Testis (tissue), 3 donors: Measurements from ENCODE around the gene UBE2E2. TPM values are rescaled to one million over a fixed set of nuclear protein-coding genes. Genes with fewer than 3 reads are reported as not detected.

ENCODE experiments used
- DNase-seq: peaks from one replicate; pipeline ENCODE4 v3.0.0-alpha.2; 2019
- H3K27ac ChIP-seq, 2 donors: fragments of 200-600 bp; sonication (generic); one replicate each; pipeline ENCODE4 v1.5.1; 2019
- H3K27me3 ChIP-seq: fragments of 200-600 bp; sonication (generic); one replicate; pipeline ENCODE4 v1.5.1; 2019
- H3K36me3 ChIP-seq: fragments of 200-600 bp; sonication (generic); one replicate; pipeline ENCODE4 v1.5.1; 2017; ENCODE audit warnings: low read depth; ENCODE audit errors: missing control alignments
- H3K4me1 ChIP-seq: fragments of 200-600 bp; sonication (generic); one replicate; pipeline ENCODE4 v1.5.1; 2019
- H3K4me3 ChIP-seq, 2 donors: fragments of 200-600 bp; sonication (generic); one replicate each; pipeline ENCODE4 v1.5.1; 2017 to 2019
- H3K9me3 ChIP-seq: fragments of 200-600 bp; sonication (generic); one replicate; pipeline ENCODE4 v1.5.1; 2017
- CTCF ChIP-seq, 3 experiments: fragments of 450-650 bp in 2 of 3; fragments of 200-600 bp in 1 of 3; sonication (generic) in 1 of 3; IDR thresholded peaks; one replicate each; pipeline ENCODE4 v1.5.1; 2016 to 2019; ENCODE audit warnings: antibody characterized with exemption in 3 of 3, mild to moderate bottlenecking in 2 of 3, moderate library complexity in 1 of 3
- POLR2A ChIP-seq: fragments of 450-650 bp; IDR thresholded peaks from one replicate; pipeline ENCODE4 v1.6.1; 2017; ENCODE audit warnings: antibody characterized with exemption, mild to moderate bottlenecking, moderate library complexity
- WGBS, 2 donors: methylation state at CpG; one replicate each; pipeline ENCODE4 v1.1.5; 2018; 5-methylcytosine and 5-hydroxymethylcytosine counted together
- intact Hi-C: fragments of 100-400 bp; cut with DNase I; formaldehyde crosslinking; loops from one replicate; pipeline ENCODE4 v1.15.1; 2023; ENCODE audit warnings: low total_unique reads
- polyA plus RNA-seq: library from polyadenylated mRNA; stranded (reverse); fragments of 350-450 nt; fragmentation: Illumina TruSeq; extraction: RNeasy Lipid Tissue Mini Kit (QIAGEN cat#74804); gene quantifications from one replicate; pipeline ENCODE4 v1.2.3, GENCODE V29; 2014; ENCODE audit warnings: low read depth, low replicate concordance; ENCODE audit not compliant: insufficient read depth
- total RNA-seq, 2 donors: library from RNA; depleted of rRNA; stranded (reverse); fragments of >200 nt; gene quantifications; one replicate each; pipeline ENCODE4 v1.2.3, GENCODE V29; 2016

UBE2E2 gene
- total and polyA plus RNA-seq, 3 donors from 2014 or later, result 45.5 to 94.2 (median 48.7) TPM

GRCh38 chr3:23166276-23166675, 36.9 kb upstream of the UBE2E2 start:
- WGBS, 2 donors, result 75 to 77% methylated on average over 3 of the region's 3 CpGs
- Histone ChIP-seq H3K27ac (no peak overlapping the region), H3K4me1 (no peaks in the 10 kb centered on the region), H3K36me3 (no peaks in the 10 kb centered on the region), H3K27me3 (no peaks in the 10 kb centered on the region), H3K9me3 (no peaks in the 10 kb centered on the region), H3K4me3 (no peak overlapping the region)
- DNase-seq, result no peak
- intact Hi-C loops, result no loop called here
- TF ChIP-seq CTCF (IDR thresholded peaks at IDR 0.05) (no peak), POLR2A (no peak)

- no peak for DNase-seq
- 88 to 89% methylated on average over 1 of the region's 1 CpG for WGBS, 2 donors
- Histone ChIP-seq H3K27me3 (no peaks in the 10 kb centered on the region), H3K27ac (no peak overlapping the region), H3K4me1 (no peaks in the 10 kb centered on the region), H3K4me3 (no peak overlapping the region), H3K36me3 (no peaks in the 10 kb centered on the region), H3K9me3 (no peaks in the 10 kb centered on the region)
- intact Hi-C loops, result no loop called here
- no peak for TF ChIP-seq CTCF (IDR thresholded peaks at IDR 0.05)
- TF ChIP-seq POLR2A, result no peak
Measured at GRCh38 chr3:23166845-23167244, 36.3 kb upstream of the UBE2E2 start.

GRCh38 chr3:23169551-23169950, 33.6 kb upstream of the UBE2E2 start:
- Histone ChIP-seq H3K4me3 (no peak overlapping the region), H3K27ac (no peak overlapping the region), H3K27me3 (no peaks in the 10 kb centered on the region), H3K4me1 (no peaks in the 10 kb centered on the region), H3K36me3 (no peaks in the 10 kb centered on the region), H3K9me3 (no peaks in the 10 kb centered on the region)
- intact Hi-C loops, result no loop called here
- WGBS, 2 donors, result 85 to 86% methylated on average over 5 of the region's 5 CpGs
- DNase-seq, result no peak
- TF ChIP-seq POLR2A (no peak), CTCF (IDR thresholded peaks at IDR 0.05) (no peak)

- TF ChIP-seq CTCF (IDR thresholded peaks at IDR 0.05) (no peak), POLR2A (no peak)
- Histone ChIP-seq H3K27ac (no peak overlapping the region), H3K36me3 (no peaks in the 10 kb centered on the region), H3K9me3 (no peaks in the 10 kb centered on the region), H3K27me3 (no peaks in the 10 kb centered on the region), H3K4me3 (no peak overlapping the region), H3K4me1 (no peaks in the 10 kb centered on the region)
- no peak for DNase-seq
- intact Hi-C loops, result no loop called here
- WGBS, 2 donors, result 91 to 98% methylated on average over 2 of the region's 2 CpGs
Measured at GRCh38 chr3:23170291-23170690, 32.8 kb upstream of the UBE2E2 start.

GRCh38 chr3:23172059-23172458, 31.1 kb upstream of the UBE2E2 start:
- Histone ChIP-seq H3K36me3 (no peaks in the 10 kb centered on the region), H3K9me3 (no peaks in the 10 kb centered on the region), H3K4me3 (no peak overlapping the region), H3K27me3 (no peaks in the 10 kb centered on the region), H3K27ac (no peak overlapping the region), H3K4me1 (no peaks in the 10 kb centered on the region)
- intact Hi-C loops, result no loop called here
- DNase-seq, result no peak
- WGBS, 2 donors, result 93 to 97% methylated on average over 2 of the region's 2 CpGs
- TF ChIP-seq POLR2A, result no peak
